SU-DHL-6 (cell line): ENCODE results near the gene ARHGAP26.

Experiments used
- H2AFZ ChIP-seq: fragments of 200-600 bp; sonication (generic); 2 replicates; pipeline ENCODE4 v1.6.1; 2014; ENCODE audit warnings: low read depth, mild to moderate bottlenecking, moderate library complexity, mixed read lengths, antibody characterized with exemption, low read length; ENCODE audit not compliant: severe bottlenecking
- H3F3A ChIP-seq: fragments of 200-600 bp; shearing (Covaris generic); 2 replicates; pipeline ENCODE4 v1.6.0; 2016; ENCODE audit warnings: antibody characterized with exemption, mild to moderate bottlenecking; ENCODE audit not compliant: insufficient read depth
- H3K27ac ChIP-seq: fragments of 200-600 bp; sonication (generic); 2 replicates; pipeline ENCODE4 v1.5.1; 2016; ENCODE audit warnings: low read depth, mild to moderate bottlenecking, low read length, moderate library complexity, mixed read lengths
- H3K27me3 ChIP-seq: fragments of 200-600 bp; sonication (generic), shearing (Covaris generic); 2 replicates; pipeline ENCODE4 v1.6.0; 2014; ENCODE audit warnings: mild to moderate bottlenecking, low read length
- H3K36me3 ChIP-seq: fragments of 200-600 bp; sonication (generic); 2 replicates; pipeline ENCODE4 v1.6.1; 2014; ENCODE audit warnings: mild to moderate bottlenecking, low read length, mixed read lengths
- H3K4me2 ChIP-seq: fragments of 300-600, 200-600 bp; shearing (Covaris generic), sonication (generic); 2 replicates; pipeline ENCODE4 v1.6.0; 2014; ENCODE audit warnings: low read length, low read depth, mild to moderate bottlenecking; ENCODE audit not compliant: poor library complexity, severe bottlenecking
- H3K4me3 ChIP-seq: fragments of 200-600 bp; sonication (generic); 2 replicates; pipeline ENCODE4 v1.5.1; 2014; ENCODE audit warnings: antibody characterized with exemption, low read length, mild to moderate bottlenecking, mixed read lengths; ENCODE audit not compliant: insufficient read depth, poor library complexity, severe bottlenecking
- H3K79me2 ChIP-seq: fragments of 200-600 bp; sonication (generic); 2 replicates; pipeline ENCODE4 v1.6.1; 2014; ENCODE audit warnings: mild to moderate bottlenecking, low read length, moderate library complexity; ENCODE audit not compliant: insufficient read depth
- H3K9ac ChIP-seq: fragments of 200-600 bp; sonication (generic); 2 replicates; pipeline ENCODE4 v1.7.0; 2014; ENCODE audit warnings: mild to moderate bottlenecking, low read length
- H3K9me2 ChIP-seq: fragments of 200-600 bp; sonication (generic); replicated peaks from 2 replicates; pipeline ENCODE4 v1.6.1; 2014; ENCODE audit warnings: low read length; ENCODE audit not compliant: insufficient read depth
- H3K9me3 ChIP-seq: fragments of 200-600 bp; sonication (generic); 2 replicates; pipeline ENCODE4 v1.6.1; 2014; ENCODE audit warnings: low read length, mixed read lengths; ENCODE audit not compliant: insufficient read depth
- H4K20me1 ChIP-seq: fragments of 200-600 bp; sonication (generic); 2 replicates; pipeline ENCODE4 v1.6.1; 2014; ENCODE audit warnings: low read depth, mild to moderate bottlenecking, antibody characterized with exemption, low read length, moderate library complexity, mixed read lengths
- EZH2phosphoT487 ChIP-seq: fragments of 200-600 bp; sonication (generic), shearing (Covaris generic); conservative IDR thresholded peaks from 2 replicates; pipeline ENCODE4 v1.6.1; 2018; ENCODE audit warnings: mild to moderate bottlenecking, antibody characterized with exemption, low read length, moderate library complexity, mixed read lengths
- TF ChIP-seq, protein P1 (sequence below): fragments of 200-600 bp; sonication (generic); IDR thresholded peaks from one replicate; pipeline ENCODE4 v1.5.1; 2017; ENCODE audit warnings: antibody characterized with exemption, mild to moderate bottlenecking, low read length, moderate library complexity; ENCODE audit not compliant: insufficient read depth, poor library complexity, severe bottlenecking

ARHGAP26 gene

DNA sequence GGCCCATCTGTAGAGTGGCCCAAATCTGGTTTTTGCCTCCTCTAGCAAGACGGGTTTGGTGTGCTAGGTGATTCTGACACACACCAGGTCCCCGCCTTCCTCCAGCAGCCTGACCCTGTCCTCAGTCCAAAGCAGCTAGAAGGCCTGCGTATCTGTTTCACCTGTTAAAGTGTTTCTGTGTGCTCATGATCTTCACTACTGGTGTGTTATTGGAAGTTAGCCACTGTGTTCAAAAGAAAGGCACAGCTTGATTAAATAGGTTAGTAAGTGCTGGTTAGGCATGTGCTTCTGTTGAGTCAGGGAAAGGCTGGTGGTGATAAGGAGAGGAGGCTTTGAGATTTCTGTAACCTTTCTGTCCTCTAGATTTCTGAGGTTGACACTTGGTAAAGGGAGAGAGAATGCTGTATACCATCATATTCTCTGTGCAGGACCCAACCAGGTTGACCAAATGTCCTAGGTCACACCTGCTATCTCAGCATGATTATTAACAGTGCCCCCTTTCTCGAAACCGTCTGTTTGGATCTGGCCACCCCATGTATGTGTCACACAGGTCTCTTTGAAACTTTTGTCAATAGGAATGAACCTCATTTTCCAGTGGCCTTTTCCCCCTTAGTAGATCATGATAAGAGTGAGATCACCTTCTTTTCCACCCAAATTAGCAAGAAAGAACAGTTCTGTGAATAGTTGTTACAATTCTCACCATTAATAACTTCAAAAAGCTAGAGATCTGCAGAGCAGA lies 58.8 kb downstream of the ARHGAP26 start:
- no peaks in the 10 kb centered on the region for H3K36me3 ChIP-seq
- no peaks in the 10 kb centered on the region for H3K27me3 ChIP-seq
- H2AFZ ChIP-seq = no peak overlapping the region
- no peaks in the 10 kb centered on the region for H3K9me2 ChIP-seq
- no peak overlapping the region for H3K4me2 ChIP-seq
- no peaks in the 10 kb centered on the region for H3F3A ChIP-seq
- no peak for TF ChIP-seq EZH2phosphoT487
- H3K4me3 ChIP-seq = no peak overlapping the region
- H3K27ac ChIP-seq = no peak overlapping the region
- H3K9me3 ChIP-seq = no peaks in the 10 kb centered on the region
- H3K79me2 ChIP-seq = no peaks in the 10 kb centered on the region
- H3K9ac ChIP-seq = no peak overlapping the region
- no peaks in the 10 kb centered on the region for H4K20me1 ChIP-seq

DNA sequence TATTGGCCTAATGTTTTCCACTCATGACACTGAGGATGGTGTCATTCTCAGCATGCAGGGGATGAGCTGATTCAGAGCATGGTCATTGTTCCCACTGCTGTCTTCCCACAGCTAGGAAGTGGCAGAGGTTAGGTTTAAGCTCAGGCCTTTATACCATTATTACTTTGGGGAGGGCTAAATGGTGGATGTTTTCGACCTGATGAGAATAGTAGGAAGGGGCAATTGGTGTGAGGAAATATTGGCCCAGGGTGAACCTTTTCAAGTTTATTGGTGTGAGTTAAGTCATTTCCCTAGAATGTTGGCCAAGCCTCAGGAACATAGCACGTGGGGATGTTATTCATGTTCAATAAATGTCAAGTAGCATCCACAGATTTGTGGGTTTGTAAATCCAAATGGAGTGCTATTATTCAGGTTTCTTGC lies 59.6 kb downstream of the ARHGAP26 start:
- H3K36me3 ChIP-seq = no peaks in the 10 kb centered on the region
- H4K20me1 ChIP-seq = no peaks in the 10 kb centered on the region
- H3K4me2 ChIP-seq = no peak overlapping the region
- H3K27ac ChIP-seq = no peak overlapping the region
- H3K79me2 ChIP-seq = no peaks in the 10 kb centered on the region
- H3F3A ChIP-seq = no peaks in the 10 kb centered on the region
- H3K9me3 ChIP-seq = no peaks in the 10 kb centered on the region
- H3K9me2 ChIP-seq = no peaks in the 10 kb centered on the region
- no peak overlapping the region for H2AFZ ChIP-seq
- H3K4me3 ChIP-seq = no peak overlapping the region
- TF ChIP-seq EZH2phosphoT487 = no peak
- TF ChIP-seq, protein P1, sequence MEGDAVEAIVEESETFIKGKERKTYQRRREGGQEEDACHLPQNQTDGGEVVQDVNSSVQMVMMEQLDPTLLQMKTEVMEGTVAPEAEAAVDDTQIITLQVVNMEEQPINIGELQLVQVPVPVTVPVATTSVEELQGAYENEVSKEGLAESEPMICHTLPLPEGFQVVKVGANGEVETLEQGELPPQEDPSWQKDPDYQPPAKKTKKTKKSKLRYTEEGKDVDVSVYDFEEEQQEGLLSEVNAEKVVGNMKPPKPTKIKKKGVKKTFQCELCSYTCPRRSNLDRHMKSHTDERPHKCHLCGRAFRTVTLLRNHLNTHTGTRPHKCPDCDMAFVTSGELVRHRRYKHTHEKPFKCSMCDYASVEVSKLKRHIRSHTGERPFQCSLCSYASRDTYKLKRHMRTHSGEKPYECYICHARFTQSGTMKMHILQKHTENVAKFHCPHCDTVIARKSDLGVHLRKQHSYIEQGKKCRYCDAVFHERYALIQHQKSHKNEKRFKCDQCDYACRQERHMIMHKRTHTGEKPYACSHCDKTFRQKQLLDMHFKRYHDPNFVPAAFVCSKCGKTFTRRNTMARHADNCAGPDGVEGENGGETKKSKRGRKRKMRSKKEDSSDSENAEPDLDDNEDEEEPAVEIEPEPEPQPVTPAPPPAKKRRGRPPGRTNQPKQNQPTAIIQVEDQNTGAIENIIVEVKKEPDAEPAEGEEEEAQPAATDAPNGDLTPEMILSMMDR = no peak
- no peak overlapping the region for H3K9ac ChIP-seq
- H3K27me3 ChIP-seq = no peaks in the 10 kb centered on the region

DNA sequence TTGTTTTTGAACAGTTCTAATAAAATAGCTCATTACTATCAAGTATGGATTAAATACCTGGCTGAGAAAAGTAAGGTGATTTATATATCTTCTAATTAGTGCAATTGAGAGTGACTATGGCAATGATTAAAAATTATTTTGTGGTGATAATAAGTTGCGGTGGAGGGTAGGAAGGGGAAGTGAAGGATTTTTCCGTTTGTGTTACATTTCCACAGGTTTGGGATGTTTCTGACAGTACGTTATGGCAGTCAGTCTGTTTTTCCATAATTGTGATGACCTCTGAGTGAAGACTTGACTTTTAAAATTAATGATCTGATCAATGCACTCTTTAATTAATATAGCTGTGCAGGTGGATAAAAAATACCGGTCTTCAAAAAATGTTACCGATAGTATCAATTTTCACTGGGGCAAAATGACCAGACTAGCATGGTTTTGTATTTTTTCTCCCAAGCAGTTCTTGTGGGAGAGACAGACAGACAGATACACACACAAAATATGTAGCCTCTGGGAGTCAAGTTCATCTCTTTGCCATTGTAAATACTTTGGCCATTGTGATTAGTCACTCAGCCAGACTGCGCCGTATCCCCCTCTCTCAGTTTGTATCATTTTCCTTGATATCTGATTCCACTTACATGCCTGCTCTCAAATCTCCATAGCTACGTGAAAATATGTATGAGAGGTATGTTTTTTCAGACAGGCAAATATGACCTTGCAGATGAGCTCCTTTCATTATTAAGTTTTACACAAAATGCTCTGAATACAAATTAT lies 60.2 kb downstream of the ARHGAP26 start:
- no peaks in the 10 kb centered on the region for H3K79me2 ChIP-seq
- H3K9me2 ChIP-seq = no peaks in the 10 kb centered on the region
- H3F3A ChIP-seq = no peaks in the 10 kb centered on the region
- no peak overlapping the region for H3K4me2 ChIP-seq
- no peak overlapping the region for H2AFZ ChIP-seq
- H3K9ac ChIP-seq = no peak overlapping the region
- H3K9me3 ChIP-seq = no peaks in the 10 kb centered on the region
- H3K27ac ChIP-seq = no peak overlapping the region
- no peak overlapping the region for H3K4me3 ChIP-seq
- no peaks in the 10 kb centered on the region for H3K36me3 ChIP-seq
- TF ChIP-seq, protein P1 = no peak
- no peak for TF ChIP-seq EZH2phosphoT487
- H3K27me3 ChIP-seq = no peaks in the 10 kb centered on the region
- no peaks in the 10 kb centered on the region for H4K20me1 ChIP-seq

DNA sequence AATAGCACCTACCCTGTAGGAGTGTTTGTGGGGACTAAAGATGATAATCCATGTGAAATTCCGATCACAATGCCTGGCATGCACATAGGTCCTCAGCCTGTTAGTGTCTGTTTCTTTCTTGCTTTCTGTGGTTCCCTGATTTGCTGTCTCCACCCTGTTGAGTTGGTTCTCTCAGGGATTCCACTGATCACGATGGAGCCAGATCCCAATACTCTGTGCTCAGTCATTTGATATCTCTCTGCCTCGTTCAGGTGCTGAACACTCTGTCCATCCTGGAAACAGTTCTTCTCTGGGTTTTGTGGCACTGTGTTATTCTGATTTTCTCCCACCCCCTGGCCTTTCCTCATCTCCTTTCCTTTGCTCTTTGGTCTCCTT lies 60.8 kb downstream of the ARHGAP26 start:
- H3K27me3 ChIP-seq = no peaks in the 10 kb centered on the region
- no peak overlapping the region for H3K27ac ChIP-seq
- H3K36me3 ChIP-seq = no peaks in the 10 kb centered on the region
- H3K4me2 ChIP-seq = no peak overlapping the region
- TF ChIP-seq, protein P1 = no peak
- TF ChIP-seq EZH2phosphoT487 = no peak
- H3K9ac ChIP-seq = no peak overlapping the region
- H3K79me2 ChIP-seq = no peaks in the 10 kb centered on the region
- H2AFZ ChIP-seq = no peak overlapping the region
- no peaks in the 10 kb centered on the region for H4K20me1 ChIP-seq
- no peak overlapping the region for H3K4me3 ChIP-seq
- no peaks in the 10 kb centered on the region for H3K9me2 ChIP-seq
- no peaks in the 10 kb centered on the region for H3F3A ChIP-seq
- H3K9me3 ChIP-seq = no peaks in the 10 kb centered on the region
